D721Med (cell line): ENCODE measurements around the gene TAGLN2.

ENCODE experiments used
- DNase-seq: peaks from one replicate; pipeline ENCODE4 v3.0.0; 2011; ENCODE audit warnings: low spot score; ENCODE audit not compliant: insufficient read length
- FAIRE-seq: peaks from 2 replicates; lab custom pipeline; 2011; peaks lifted over from hg19 to GRCh38; lab: Jason Lieb, UNC
- CTCF ChIP-seq: IDR thresholded peaks from 2 replicates; pipeline ENCODE4 v1.5.1; 2012; ENCODE audit warnings: mild to moderate bottlenecking, control low read depth; ENCODE audit not compliant: insufficient read depth; ENCODE audit errors: missing control alignments

TAGLN2 gene

GRCh38 chr1:159965263-159965662, 40.0 kb upstream of the TAGLN2 start:
- FAIRE-seq, result no peak
- no peak for TF ChIP-seq CTCF
- DNase-seq, result no peak

GRCh38 chr1:159964144-159964543, 38.8 kb upstream of the TAGLN2 start:
- DNase-seq (no peak), FAIRE-seq (no peak)
- no peak for TF ChIP-seq CTCF

GRCh38 chr1:159962176-159962575, 36.9 kb upstream of the TAGLN2 start:
- TF ChIP-seq CTCF, result no peak
- DNase-seq, result no peak
- FAIRE-seq, result no peak

GRCh38 chr1:159961636-159962035, 36.3 kb upstream of the TAGLN2 start:
- DNase-seq, result no peak
- FAIRE-seq, result no peak
- no peak for TF ChIP-seq CTCF

- DNase-seq, result no peak
- no peak for TF ChIP-seq CTCF
- no peak for FAIRE-seq
Measured at GRCh38 chr1:159960721-159961381, 35.5 kb upstream of the TAGLN2 start.

- DNase-seq, result no peak
Measured at GRCh38 chr1:159959451-159959850, 34.1 kb upstream of the TAGLN2 start.

More at GRCh38 chr1:159959451-159959850, 34.1 kb upstream of the TAGLN2 start:
- no peak for FAIRE-seq
- no peak for TF ChIP-seq CTCF
